Effector CD8-positive, alpha-beta T cell (primary cell): ENCODE data around the gene ZBTB43.
"Not testable (repeated sequence)": the region's sequence is repeated elsewhere in the genome, so short reads cannot be mapped to it uniquely, and the experiment has no call there.

Experiments
- DNase-seq: peaks from one replicate; lab custom pipeline; 2025; lab: John Stamatoyannopoulos, UW

ZBTB43 gene

GRCh38 chr9:126790561-126790960 lies 14.3 kb upstream of the ZBTB43 start:
- DNase-seq, result no peak

GRCh38 chr9:126791406-126792230 lies 13.2 kb upstream of the ZBTB43 start:
- DNase-seq, result no peak

- DNase-seq, result no peak
These were observed 11.0 kb upstream of the ZBTB43 start for GRCh38 chr9:126793686-126794417.

GRCh38 chr9:126794441-126794840 lies 10.4 kb upstream of the ZBTB43 start:
- DNase-seq, result no peak

GRCh38 chr9:126796758-126797157 lies 8.1 kb upstream of the ZBTB43 start:
- no peak for DNase-seq

GRCh38 chr9:126797903-126798302 lies 6.9 kb upstream of the ZBTB43 start:
- no peak for DNase-seq

GRCh38 chr9:126799034-126799433 lies 5.8 kb upstream of the ZBTB43 start:
- DNase-seq, result no peak

- DNase-seq, result no peak
These were observed 2.4 kb upstream of the ZBTB43 start for GRCh38 chr9:126802318-126803059.

GRCh38 chr9:126804198-126804695 lies 593 bp upstream of the ZBTB43 start:
- no peak for DNase-seq

GRCh38 chr9:126805554-126806262 lies 868 bp downstream of the ZBTB43 start:
- DNase-seq, result peak; percentile 29

GRCh38 chr9:126806336-126806735 lies 1.5 kb downstream of the ZBTB43 start:
- DNase-seq, result no peak

GRCh38 chr9:126809068-126809467 lies 4.2 kb downstream of the ZBTB43 start:
- DNase-seq, result no peak

- not testable (repeated sequence) for DNase-seq
These were observed 5.4 kb downstream of the ZBTB43 start for GRCh38 chr9:126810221-126810620.

GRCh38 chr9:126813072-126813471 lies 8.2 kb downstream of the ZBTB43 start:
- DNase-seq, result no peak

GRCh38 chr9:126814091-126814490 lies 9.3 kb downstream of the ZBTB43 start:
- no peak for DNase-seq

- not testable (repeated sequence) for DNase-seq
These were observed 12.8 kb downstream of the ZBTB43 start for GRCh38 chr9:126817615-126818014.

GRCh38 chr9:126818482-126818881 lies 13.6 kb downstream of the ZBTB43 start:
- no peak for DNase-seq

- DNase-seq, result no peak
These were observed 14.6 kb downstream of the ZBTB43 start for GRCh38 chr9:126819482-126819881.

- DNase-seq, result no peak
These were observed 17.4 kb downstream of the ZBTB43 start for GRCh38 chr9:126822278-126822677.

- no peak for DNase-seq
These were observed 18.0 kb downstream of the ZBTB43 start for GRCh38 chr9:126822873-126823272.

- not testable (repeated sequence) for DNase-seq
These were observed 19.2 kb downstream of the ZBTB43 start for GRCh38 chr9:126824052-126824451.

GRCh38 chr9:126827227-126827626 lies 22.4 kb downstream of the ZBTB43 start:
- DNase-seq, result no peak
